ENCODE measurements around the gene KCNK6. TPM values are rescaled to one million over a fixed set of nuclear protein-coding genes. Genes with fewer than 3 reads are reported as not detected.

Gene KCNK6
- total and polyA plus RNA-seq, 4 donors = 3.0 to 10.8 (median 8.5) TPM

DNA sequence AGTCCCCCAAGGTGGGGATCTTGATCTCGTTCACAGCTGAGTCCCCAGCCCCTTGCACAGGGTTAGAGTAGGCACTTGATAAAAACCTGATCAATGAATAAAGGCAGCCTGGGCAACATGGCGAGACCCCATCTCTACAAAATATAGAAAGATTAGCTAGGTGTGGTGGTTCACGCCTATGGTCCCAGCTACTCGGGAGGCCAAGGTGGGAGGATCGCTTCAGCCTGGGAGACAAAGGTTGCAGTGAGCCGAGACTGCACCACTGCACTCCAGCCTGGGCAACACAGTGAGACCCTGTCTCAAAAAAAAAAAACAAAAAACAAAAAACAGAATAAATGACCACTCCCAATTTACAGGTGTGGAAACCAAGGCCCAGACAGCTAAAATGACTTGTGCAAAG lies 8.7 kb upstream of the KCNK6 start:
- H3K27ac ChIP-seq (ENCODE audit: low read depth in 1 of 2, low read length in 1 of 2) = no peak overlapping the region
- no peak overlapping the region for H3K9ac ChIP-seq (ENCODE audit: insufficient read depth in 1 of 2, low read length in 2 of 2)
- no peaks in the 10 kb centered on the region for H3K9me3 ChIP-seq (ENCODE audit: control insufficient read depth in 4 of 4, insufficient read depth in 3 of 4, low read length in 3 of 4)
- WGBS, 2 donors = 91 to 97% methylated on average over 6 of the region's 6 CpGs
- peaks cover 0 to 7% (median 3%) of the 10 kb centered on the region in 5 donors for H3K4me1 ChIP-seq (ENCODE audit: control insufficient read depth in 5 of 5, insufficient read depth in 5 of 5, low read length in 5 of 5)
- ATAC-seq (ENCODE audit: insufficient read depth, low FRiP score) (no peak), DNase-seq (no peak)
- H3K4me3 ChIP-seq = no peak overlapping the region
- TF ChIP-seq, protein P1, sequence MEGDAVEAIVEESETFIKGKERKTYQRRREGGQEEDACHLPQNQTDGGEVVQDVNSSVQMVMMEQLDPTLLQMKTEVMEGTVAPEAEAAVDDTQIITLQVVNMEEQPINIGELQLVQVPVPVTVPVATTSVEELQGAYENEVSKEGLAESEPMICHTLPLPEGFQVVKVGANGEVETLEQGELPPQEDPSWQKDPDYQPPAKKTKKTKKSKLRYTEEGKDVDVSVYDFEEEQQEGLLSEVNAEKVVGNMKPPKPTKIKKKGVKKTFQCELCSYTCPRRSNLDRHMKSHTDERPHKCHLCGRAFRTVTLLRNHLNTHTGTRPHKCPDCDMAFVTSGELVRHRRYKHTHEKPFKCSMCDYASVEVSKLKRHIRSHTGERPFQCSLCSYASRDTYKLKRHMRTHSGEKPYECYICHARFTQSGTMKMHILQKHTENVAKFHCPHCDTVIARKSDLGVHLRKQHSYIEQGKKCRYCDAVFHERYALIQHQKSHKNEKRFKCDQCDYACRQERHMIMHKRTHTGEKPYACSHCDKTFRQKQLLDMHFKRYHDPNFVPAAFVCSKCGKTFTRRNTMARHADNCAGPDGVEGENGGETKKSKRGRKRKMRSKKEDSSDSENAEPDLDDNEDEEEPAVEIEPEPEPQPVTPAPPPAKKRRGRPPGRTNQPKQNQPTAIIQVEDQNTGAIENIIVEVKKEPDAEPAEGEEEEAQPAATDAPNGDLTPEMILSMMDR (IDR thresholded peaks at IDR 0.05; ENCODE audit: control extremely low read depth, extremely low read depth) = no peak
- H3K36me3 ChIP-seq (ENCODE audit: control insufficient read depth in 4 of 4, insufficient read depth in 4 of 4, low read length in 4 of 4) = peaks cover 0 to 28% (median 10%) of the 10 kb centered on the region in 4 donors
- no peaks in the 10 kb centered on the region for H3K27me3 ChIP-seq (ENCODE audit: control insufficient read depth in 3 of 3, insufficient read depth in 3 of 3, low read length in 2 of 3)

DNA sequence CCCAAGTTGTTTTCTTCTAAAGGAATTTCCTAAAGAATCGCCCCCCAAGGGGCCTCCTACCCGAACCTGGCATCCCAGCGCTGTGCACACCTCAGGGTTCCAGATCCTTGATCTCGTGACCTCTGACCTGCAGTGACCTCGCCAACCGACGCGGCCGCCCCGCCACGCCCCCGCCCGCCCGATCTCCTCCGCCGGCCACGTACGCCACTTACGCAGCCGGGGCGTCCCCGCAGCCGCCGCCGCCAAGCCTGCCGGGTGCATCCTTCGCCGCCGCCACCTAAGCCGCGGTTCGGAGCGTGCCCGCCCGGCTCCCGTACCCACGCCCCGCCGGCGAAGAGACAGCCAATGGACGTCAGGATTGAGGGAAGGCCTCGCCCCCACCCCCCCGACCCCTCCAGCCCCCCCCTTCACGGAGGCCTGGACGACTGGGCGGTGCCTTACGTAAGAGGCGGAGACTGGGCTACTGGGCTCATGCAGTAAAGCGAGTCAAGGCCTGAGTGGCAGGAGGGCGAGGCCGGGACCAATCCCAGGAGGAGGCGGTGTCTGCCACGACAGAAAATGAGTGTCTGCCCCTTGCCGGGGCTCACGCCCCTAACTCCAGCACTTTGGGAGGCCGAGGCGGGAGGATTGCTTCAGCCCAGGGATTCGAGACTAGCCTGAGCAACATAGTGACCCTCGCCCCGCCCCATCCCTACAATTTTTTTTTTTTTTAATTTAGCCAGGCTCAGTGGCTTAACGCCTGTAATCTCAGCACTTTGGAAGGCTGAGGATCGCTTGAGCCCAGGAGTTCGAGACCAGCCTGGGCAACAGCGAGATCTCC lies 3.8 kb upstream of the KCNK6 start, which contains the start of gene YIF1B:
Gene YIF1B, minus strand, starts transcription at position 291 of the 820 bp plus-strand sequence. Its CDS starts 30 bp downstream, at position 261.
- ATAC-seq (ENCODE audit: insufficient read depth, low FRiP score) (peak; percentile 92), DNase-seq (peak; percentile 97 to 99 (median 98))
- Histone ChIP-seq H3K9me3 (ENCODE audit: control insufficient read depth in 4 of 4, insufficient read depth in 3 of 4, low read length in 3 of 4) (no peaks in the 10 kb centered on the region), H3K9ac (ENCODE audit: insufficient read depth in 1 of 2, low read length in 2 of 2) (peak within 1 kb of the TSS; percentile 56 to 87), H3K36me3 (ENCODE audit: control insufficient read depth in 4 of 4, insufficient read depth in 4 of 4, low read length in 4 of 4) (no peaks in the 10 kb centered on the region), H3K4me1 (ENCODE audit: control insufficient read depth in 5 of 5, insufficient read depth in 5 of 5, low read length in 5 of 5) (peaks cover 0 to 33% (median 12%) of the 10 kb centered on the region in 5 donors), H3K27ac (ENCODE audit: low read depth in 1 of 2, low read length in 1 of 2) (peak within 1 kb of the TSS; percentile 90 to 92), H3K27me3 (ENCODE audit: control insufficient read depth in 3 of 3, insufficient read depth in 3 of 3, low read length in 2 of 3) (peaks cover 0 to 4% (median 0%) of the 10 kb centered on the region in 3 donors), H3K4me3 (peak within 1 kb of the TSS; percentile 57)
- TF ChIP-seq, protein P1 (IDR thresholded peaks at IDR 0.05; ENCODE audit: control extremely low read depth, extremely low read depth) = no peak
- 1% methylated on average over 64 of the region's 64 CpGs for WGBS, 2 donors

DNA sequence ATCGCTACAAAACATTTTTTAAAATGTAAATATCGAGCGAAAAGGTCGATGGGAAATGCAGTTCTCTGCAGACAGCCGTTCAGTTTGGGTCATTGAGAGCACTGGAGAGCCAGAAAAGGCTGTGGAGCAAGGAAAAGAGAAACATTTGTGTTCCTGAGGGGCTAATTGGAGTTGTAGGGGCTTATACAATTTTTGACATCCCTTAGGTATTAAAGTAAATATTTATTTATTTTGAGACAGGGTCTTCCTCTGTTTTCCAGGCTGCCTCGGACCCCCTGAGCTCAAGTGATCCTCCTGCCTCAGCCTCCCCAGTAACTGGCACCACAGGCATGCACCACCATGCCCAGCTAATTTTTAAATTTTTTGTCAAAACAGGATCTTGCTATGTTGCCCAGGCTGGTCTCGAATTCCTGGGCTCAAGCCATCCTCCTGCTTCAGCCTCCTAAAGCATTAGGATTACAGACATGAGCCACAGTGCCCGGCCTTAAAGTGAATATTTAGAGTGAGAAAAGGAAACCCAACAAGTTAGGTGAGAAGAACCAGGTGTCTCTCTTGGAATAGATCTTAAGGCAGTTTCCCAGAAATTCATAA lies 3.1 kb upstream of the KCNK6 start:
- Histone ChIP-seq H3K4me1 (ENCODE audit: control insufficient read depth in 5 of 5, insufficient read depth in 5 of 5, low read length in 5 of 5) (peaks cover 0 to 40% (median 12%) of the 10 kb centered on the region in 5 donors), H3K27ac (ENCODE audit: low read depth in 1 of 2, low read length in 1 of 2) (peak overlapping the region; percentile 85 to 90), H3K4me3 (no peak overlapping the region), H3K9me3 (ENCODE audit: control insufficient read depth in 4 of 4, insufficient read depth in 3 of 4, low read length in 3 of 4) (no peaks in the 10 kb centered on the region), H3K27me3 (ENCODE audit: control insufficient read depth in 3 of 3, insufficient read depth in 3 of 3, low read length in 2 of 3) (peaks cover 0 to 4% (median 0%) of the 10 kb centered on the region in 3 donors), H3K36me3 (ENCODE audit: control insufficient read depth in 4 of 4, insufficient read depth in 4 of 4, low read length in 4 of 4) (no peaks in the 10 kb centered on the region), H3K9ac (ENCODE audit: insufficient read depth in 1 of 2, low read length in 2 of 2) (peak overlapping the region in 1 of 2 donors; percentile 70)
- TF ChIP-seq, protein P1 (IDR thresholded peaks at IDR 0.05; ENCODE audit: control extremely low read depth, extremely low read depth) = no peak
- no peak for ATAC-seq (ENCODE audit: insufficient read depth, low FRiP score)
- WGBS, 2 donors = 23 to 25% methylated on average over 8 of the region's 8 CpGs
- DNase-seq = no peak

Data from lung (tissue), 12 donors.